NCI-H1694 treated with DMSO at 0.1 percent for 48 hours (cell line): Measurements from ENCODE around the gene PTGS1.
"Not testable (repeated sequence)": the region's sequence is repeated elsewhere in the genome, so short reads cannot be mapped to it uniquely, and the experiment has no call there.

Experiments used
- DNase-seq: peaks from one replicate; lab custom pipeline; 2025; lab: John Stamatoyannopoulos, UW

Gene PTGS1

GRCh38 chr9:122347348-122348287 lies 23.2 kb upstream of the PTGS1 start:
- DNase-seq = no peak

- DNase-seq = no peak
Measured at GRCh38 chr9:122348288-122348777, 22.5 kb upstream of the PTGS1 start.

- DNase-seq = no peak
Measured at GRCh38 chr9:122348791-122349190, 22.0 kb upstream of the PTGS1 start.

GRCh38 chr9:122349201-122349600 lies 21.6 kb upstream of the PTGS1 start:
- DNase-seq = no peak

- peak; percentile 2 for DNase-seq
Measured at GRCh38 chr9:122350577-122351355, 20.1 kb upstream of the PTGS1 start.

GRCh38 chr9:122354536-122355199 lies 16.2 kb upstream of the PTGS1 start:
- DNase-seq = no peak

GRCh38 chr9:122355336-122355875 lies 15.4 kb upstream of the PTGS1 start:
- DNase-seq = no peak

- no peak for DNase-seq
Measured at GRCh38 chr9:122356627-122357026, 14.2 kb upstream of the PTGS1 start.

GRCh38 chr9:122360891-122361290 lies 9.9 kb upstream of the PTGS1 start:
- DNase-seq = no peak

GRCh38 chr9:122363131-122363530 lies 7.7 kb upstream of the PTGS1 start:
- DNase-seq = not testable (repeated sequence)

GRCh38 chr9:122364117-122364782 lies 6.6 kb upstream of the PTGS1 start:
- DNase-seq = no peak

- no peak for DNase-seq
Measured at GRCh38 chr9:122364783-122365150, 6.1 kb upstream of the PTGS1 start.

- DNase-seq = no peak
Measured at GRCh38 chr9:122366074-122366660, 4.7 kb upstream of the PTGS1 start.

- DNase-seq = no peak
Measured at GRCh38 chr9:122367065-122367464, 3.8 kb upstream of the PTGS1 start.

GRCh38 chr9:122367774-122368460 lies 2.9 kb upstream of the PTGS1 start:
- no peak for DNase-seq

GRCh38 chr9:122368642-122369041 lies 2.2 kb upstream of the PTGS1 start:
- DNase-seq = no peak

GRCh38 chr9:122370303-122370702 lies 521 bp upstream of the PTGS1 start:
- DNase-seq = no peak

GRCh38 chr9:122371846-122372245 lies 1.0 kb downstream of the PTGS1 start:
- no peak for DNase-seq

- no peak for DNase-seq
Measured at GRCh38 chr9:122372856-122373845, 2.3 kb downstream of the PTGS1 start.
